Head of caudate nucleus (tissue), 42 donors: ENCODE measurements around the gene UNC13B.
"Not testable (repeated sequence)": the region's sequence is repeated elsewhere in the genome, so short reads cannot be mapped to it uniquely, and the experiment has no call there.

Experiments used
- DNase-seq, 42 donors: peaks; one replicate each; pipeline versions ENCODE4 v3.0.0 to v3.0.0-alpha.2; 2020 to 2021; ENCODE audit warnings: mixed read lengths in 7 of 42
- intact Hi-C: fragments of 100-400 bp; cut with DNase I; formaldehyde crosslinking; loops from one replicate; pipeline ENCODE4 v1.15.0; 2022

UNC13B gene

GRCh38 chr9:35158501-35159280 lies 3.1 kb upstream of the UNC13B start:
- intact Hi-C loops, result no loop called here
- DNase-seq, result no peak

GRCh38 chr9:35162605-35163315 lies 951 bp downstream of the UNC13B start:
- DNase-seq, result peak in 6 of 42 donors; percentile 8 to 52 (median 24)
- intact Hi-C loops, result loop anchor here (5.0 kb wide), 1 partner anchor 50 kb away; no protein-coding TSS in a partner anchor

- intact Hi-C loops, result loop anchor here (5.0 kb wide), 1 partner anchor 51 kb away; no protein-coding TSS in a partner anchor
- DNase-seq, result no peak
Measured at GRCh38 chr9:35163413-35163812, 1.6 kb downstream of the UNC13B start.

GRCh38 chr9:35164711-35165110 lies 2.9 kb downstream of the UNC13B start:
- intact Hi-C loops, result loop anchor here (5.0 kb wide), 1 partner anchor 52 kb away; no protein-coding TSS in a partner anchor
- no peak for DNase-seq

- DNase-seq, intact Hi-C loops: not testable (repeated sequence)
Measured at GRCh38 chr9:35167429-35167828, 5.6 kb downstream of the UNC13B start.

GRCh38 chr9:35168963-35169362 lies 7.2 kb downstream of the UNC13B start:
- DNase-seq, result no peak
- intact Hi-C loops, result no loop called here

GRCh38 chr9:35172878-35173277 lies 11.1 kb downstream of the UNC13B start:
- intact Hi-C loops, result no loop called here

GRCh38 chr9:35177520-35177919 lies 15.7 kb downstream of the UNC13B start:
- no peak for DNase-seq
- intact Hi-C loops, result no loop called here

More at GRCh38 chr9:35172878-35173277, 11.1 kb downstream of the UNC13B start:
- peak in 1 of 42 donors; percentile 6 for DNase-seq

- no peak for DNase-seq
- intact Hi-C loops, result no loop called here
Measured at GRCh38 chr9:35179347-35180280, 17.8 kb downstream of the UNC13B start.

- no peak for DNase-seq
- intact Hi-C loops, result no loop called here
Measured at GRCh38 chr9:35180801-35181200, 19.0 kb downstream of the UNC13B start.

- DNase-seq, intact Hi-C loops: not testable (repeated sequence)
Measured at GRCh38 chr9:35182401-35182800, 20.6 kb downstream of the UNC13B start.

GRCh38 chr9:35182996-35183754 lies 21.4 kb downstream of the UNC13B start:
- DNase-seq, intact Hi-C loops: not testable (repeated sequence)

- DNase-seq, intact Hi-C loops: not testable (repeated sequence)
Measured at GRCh38 chr9:35183755-35184480, 22.1 kb downstream of the UNC13B start.

- intact Hi-C loops, result no loop called here
- no peak for DNase-seq
Measured at GRCh38 chr9:35186524-35186923, 24.7 kb downstream of the UNC13B start.

GRCh38 chr9:35190203-35190602 lies 28.4 kb downstream of the UNC13B start:
- no peak for DNase-seq

GRCh38 chr9:35191105-35191504 lies 29.3 kb downstream of the UNC13B start:
- intact Hi-C loops, result no loop called here
- no peak for DNase-seq

More at GRCh38 chr9:35190203-35190602, 28.4 kb downstream of the UNC13B start:
- intact Hi-C loops, result no loop called here

GRCh38 chr9:35193762-35194161 lies 32.0 kb downstream of the UNC13B start:
- intact Hi-C loops, result no loop called here
- no peak for DNase-seq

- intact Hi-C loops, result no loop called here
- no peak for DNase-seq
Measured at GRCh38 chr9:35195683-35196082, 33.9 kb downstream of the UNC13B start.
